ENCODE measurements around the gene PIEZO2.

GRCh38 chr18:10743766-10744165 is 405.6 kb downstream of the PIEZO2 start:
- TF ChIP-seq EP300 (IDR thresholded peaks at IDR 0.05) (no peak), POLR2A (IDR thresholded peaks at IDR 0.05) (no peak), POLR2AphosphoS5 (IDR thresholded peaks at IDR 0.05) (no peak)
